Ectodermal cell (in vitro differentiated cells): ENCODE results near the gene ZNF701. TPM values are rescaled to one million over a fixed set of nuclear protein-coding genes. Genes with fewer than 3 reads are reported as not detected.
"Not testable (repeated sequence)": the region's sequence is repeated elsewhere in the genome, so short reads cannot be mapped to it uniquely, and the experiment has no call there.

Experiments
- H3K27ac ChIP-seq: 2 replicates; pipeline ENCODE4 v1.7.0; 2013; ENCODE audit warnings: mild to moderate bottlenecking, low read depth, low read length; ENCODE audit not compliant: insufficient read depth, poor library complexity, severe bottlenecking
- H3K27me3 ChIP-seq: 2 replicates; pipeline ENCODE4 v1.7.0; 2013; ENCODE audit warnings: mild to moderate bottlenecking, low read length; ENCODE audit not compliant: insufficient read depth, control insufficient read depth, poor library complexity, severe bottlenecking
- H3K36me3 ChIP-seq: one replicate; pipeline ENCODE4 v1.7.0; 2013; ENCODE audit warnings: low read length; ENCODE audit not compliant: control insufficient read depth, insufficient read depth
- H3K4me1 ChIP-seq: one replicate; pipeline ENCODE4 v1.7.0; 2013; ENCODE audit warnings: low read length; ENCODE audit not compliant: control insufficient read depth, insufficient read depth
- H3K4me3 ChIP-seq: 2 replicates; pipeline ENCODE4 v1.7.0; 2013; ENCODE audit warnings: low read depth, low read length, control low read depth; ENCODE audit not compliant: insufficient read depth
- H3K9me3 ChIP-seq: 2 replicates; pipeline ENCODE4 v1.7.0; 2013; ENCODE audit warnings: mild to moderate bottlenecking, low read length, moderate library complexity; ENCODE audit not compliant: control insufficient read depth
- WGBS, 2 experiments: methylation state at CpG; one replicate each; pipeline ENCODE4 v1.1.7; 2013; ENCODE audit warnings: missing lambda C conversion rate in 2 of 2; 5-methylcytosine and 5-hydroxymethylcytosine counted together
- polyA plus RNA-seq, 4 experiments: library from polyadenylated mRNA; stranded (reverse); fragments of 50-300 nt; gene quantifications; one replicate each; pipeline ENCODE4 v1.2.3, GENCODE V29; 2013

The ZNF701 gene
- 9.8 TPM for polyA plus RNA-seq (2013, experiment 1 of 4)
- polyA plus RNA-seq (2013, experiment 2 of 4): 12.6 TPM
- polyA plus RNA-seq (2013, experiment 3 of 4): 8.4 TPM
- 7.9 TPM for polyA plus RNA-seq (2013, experiment 4 of 4)

DNA sequence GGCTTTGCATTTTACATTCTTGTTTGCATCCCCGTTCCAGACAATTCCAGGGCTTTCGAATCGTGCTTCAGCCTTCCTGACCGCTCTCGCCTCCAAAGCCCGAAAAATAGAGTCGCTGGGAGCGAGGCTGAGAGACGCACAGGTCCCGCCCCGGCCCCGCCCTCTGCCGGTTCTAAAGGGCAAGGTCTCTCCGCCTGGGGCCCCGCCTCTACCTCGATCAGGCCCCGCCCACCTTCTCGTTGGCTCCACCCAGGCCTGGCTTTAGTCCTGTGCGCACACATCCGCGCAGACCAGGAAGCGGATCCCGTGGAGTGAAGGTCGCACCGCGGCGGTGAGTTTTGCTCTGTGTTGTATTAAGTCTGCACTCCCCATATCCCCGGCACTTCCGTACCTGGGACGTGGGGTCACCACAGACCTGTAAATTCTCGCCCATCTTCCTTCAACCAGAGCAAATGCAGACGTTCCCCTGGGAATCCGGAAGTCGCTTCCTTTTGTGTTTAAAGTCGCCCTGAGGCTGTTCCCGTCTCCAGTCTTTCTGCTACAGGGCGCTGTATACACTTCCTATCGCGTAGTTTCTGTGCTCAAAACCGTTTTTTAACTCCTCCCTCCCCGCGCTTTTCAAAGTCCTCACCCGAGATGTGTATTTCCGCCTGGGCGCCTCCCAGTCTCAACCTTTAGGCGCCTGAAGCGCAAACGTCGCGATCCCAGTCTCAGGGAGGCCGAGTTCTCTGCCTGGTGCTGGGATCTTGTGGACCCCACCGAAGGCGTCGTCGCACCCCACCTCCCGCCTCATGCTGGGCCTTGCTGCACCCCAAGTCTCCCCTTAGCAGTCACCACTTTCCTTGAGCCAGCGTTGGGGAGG lies at the start of gene ZNF701:
Gene ZNF701, plus strand, starts transcription at position 288 of the 862 bp plus-strand sequence. CDS start 3,861 bp downstream, outside the sequence.
- 0% methylated on average over 57 of the region's 57 CpGs for WGBS, 2 experiments
- Histone ChIP-seq H3K9me3 (no peaks in the 10 kb centered on the region), H3K27ac (peak within 1 kb of the TSS; percentile 76), H3K4me3 (peak within 1 kb of the TSS; percentile 62), H3K4me1 (peaks cover 6% of the 10 kb centered on the region), H3K27me3 (no peaks in the 10 kb centered on the region), H3K36me3 (peaks cover 5% of the 10 kb centered on the region)

DNA sequence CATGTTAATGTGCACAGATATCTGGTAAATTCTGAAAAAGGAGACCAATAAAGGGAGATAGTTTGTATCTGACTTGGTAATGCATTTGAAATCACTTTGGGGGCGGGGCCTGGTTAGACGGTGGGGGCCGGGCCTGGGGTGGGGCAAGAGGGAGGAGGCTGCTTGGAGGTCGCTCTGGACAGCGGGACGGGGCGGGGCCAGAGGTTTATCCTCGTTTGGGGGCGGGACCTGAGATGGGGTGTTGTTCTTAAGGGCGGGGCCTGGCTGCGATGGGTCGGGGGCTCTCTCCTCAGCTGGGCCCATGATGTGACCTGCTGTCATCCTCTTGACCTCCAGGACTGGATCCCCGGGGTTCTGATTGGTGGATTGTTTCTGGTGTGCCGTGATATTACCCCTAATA lies 47.5 kb upstream of the ZNF701 start:
- Histone ChIP-seq H3K4me1 (peaks cover 8% of the 10 kb centered on the region), H3K27me3 (no peaks in the 10 kb centered on the region), H3K27ac (no peak overlapping the region), H3K9me3 (no peaks in the 10 kb centered on the region), H3K4me3 (no peak overlapping the region), H3K36me3 (no peaks in the 10 kb centered on the region)
- 87 to 90% methylated on average over 14 of the region's 14 CpGs for WGBS, 2 experiments

DNA sequence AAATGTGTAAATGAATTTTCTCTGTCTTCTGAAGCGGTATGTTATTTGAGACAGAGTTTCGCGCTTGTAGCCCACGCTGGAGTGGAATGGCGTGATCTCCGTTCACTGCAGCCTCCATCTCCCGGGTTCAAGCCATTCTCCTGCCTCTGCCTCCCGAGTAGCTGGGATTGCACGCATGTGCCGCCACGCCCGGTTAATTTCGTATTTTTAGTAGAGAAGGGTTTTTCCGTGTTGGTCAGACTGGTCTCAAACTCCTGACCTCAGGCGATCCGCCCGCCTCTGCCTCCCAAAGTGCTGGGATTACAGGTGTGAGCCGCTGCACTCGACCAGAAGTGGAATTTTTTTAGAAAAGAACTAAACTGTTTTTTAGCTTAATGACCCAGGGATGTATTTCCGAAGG lies 46.0 kb upstream of the ZNF701 start:
- H3K4me3 ChIP-seq: no peak overlapping the region
- WGBS, 2 experiments: 88% methylated on average over 20 of the region's 20 CpGs
- no peaks in the 10 kb centered on the region for H3K4me1 ChIP-seq
- no peak overlapping the region for H3K27ac ChIP-seq
- no peaks in the 10 kb centered on the region for H3K36me3 ChIP-seq
- no peaks in the 10 kb centered on the region for H3K9me3 ChIP-seq
- no peaks in the 10 kb centered on the region for H3K27me3 ChIP-seq

DNA sequence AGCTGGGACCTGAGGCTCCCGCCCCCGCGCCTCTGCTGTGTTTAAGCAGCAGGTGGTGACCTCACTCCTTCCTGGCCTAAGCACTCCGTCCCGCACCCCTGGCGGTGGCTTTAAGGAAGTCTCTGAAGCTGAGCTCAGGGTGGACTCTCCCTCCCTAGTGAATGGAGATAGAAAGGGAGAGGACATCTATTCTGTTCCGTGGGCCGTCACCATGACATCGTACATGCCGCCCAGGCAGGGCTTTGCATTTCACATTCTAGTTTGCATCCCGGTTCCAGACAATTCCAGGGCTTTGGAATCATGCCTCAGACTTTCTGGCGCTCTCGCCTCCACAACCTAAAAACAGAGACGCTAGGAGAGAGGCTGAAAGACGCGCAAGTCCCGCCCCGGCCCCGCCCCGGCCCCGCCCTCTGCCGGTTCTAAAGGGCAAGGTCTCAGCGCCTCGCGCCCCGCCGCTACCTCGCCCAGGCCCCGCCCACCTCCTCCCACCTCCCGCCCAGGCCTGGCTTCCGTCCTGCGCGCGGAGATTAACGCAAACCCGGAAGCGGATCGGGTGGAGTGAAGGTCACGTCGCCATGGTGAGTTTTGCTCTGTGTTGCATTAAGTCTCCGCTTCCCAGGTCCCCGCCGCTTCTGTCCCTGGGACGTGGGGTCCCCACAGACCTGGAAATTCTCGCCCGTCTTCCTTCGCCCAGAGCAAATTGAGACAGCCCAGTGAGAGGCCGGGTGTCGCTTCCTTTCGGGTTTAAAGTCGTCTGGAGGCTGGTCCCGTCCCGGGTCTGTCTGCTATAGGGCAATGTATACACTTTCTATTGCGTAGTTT lies 42.7 kb upstream of the ZNF701 start, which contains the start of gene ZNF808:
Gene ZNF808, plus strand, starts transcription at position 535 of the 822 bp plus-strand sequence. CDS start 15,617 bp downstream, outside the sequence.
- Histone ChIP-seq H3K4me3 (peak within 1 kb of the TSS; percentile 74), H3K9me3 (no peaks in the 10 kb centered on the region), H3K4me1 (no peaks in the 10 kb centered on the region), H3K27me3 (no peaks in the 10 kb centered on the region), H3K27ac (peak within 1 kb of the TSS; percentile 80), H3K36me3 (no peaks in the 10 kb centered on the region)
- 0 to 1% methylated on average over 54 of the region's 54 CpGs for WGBS, 2 experiments

DNA sequence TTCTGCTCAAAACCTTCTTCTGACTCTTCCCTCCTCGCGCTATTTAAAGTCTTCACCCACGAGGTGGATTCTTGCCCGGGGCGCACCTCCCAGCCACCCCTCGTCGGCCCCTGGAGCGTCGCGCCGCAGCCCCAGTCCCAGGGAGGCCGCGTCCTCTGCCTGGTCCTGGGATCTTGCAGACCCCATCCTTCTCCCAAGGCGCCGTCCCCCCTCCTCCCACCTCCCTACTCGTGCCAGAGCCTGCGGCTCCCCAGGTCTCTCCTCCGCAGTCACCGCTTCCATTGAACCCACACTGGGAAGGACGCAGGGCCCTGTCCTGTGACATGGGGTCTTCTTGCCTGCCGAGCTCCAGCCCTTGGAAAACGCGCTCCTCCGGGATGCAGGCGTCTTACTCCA lies 42.1 kb upstream of the ZNF701 start:
- WGBS, 2 experiments: 2% methylated on average over 25 of the region's 25 CpGs
- H3K27ac ChIP-seq: no peak overlapping the region

DNA sequence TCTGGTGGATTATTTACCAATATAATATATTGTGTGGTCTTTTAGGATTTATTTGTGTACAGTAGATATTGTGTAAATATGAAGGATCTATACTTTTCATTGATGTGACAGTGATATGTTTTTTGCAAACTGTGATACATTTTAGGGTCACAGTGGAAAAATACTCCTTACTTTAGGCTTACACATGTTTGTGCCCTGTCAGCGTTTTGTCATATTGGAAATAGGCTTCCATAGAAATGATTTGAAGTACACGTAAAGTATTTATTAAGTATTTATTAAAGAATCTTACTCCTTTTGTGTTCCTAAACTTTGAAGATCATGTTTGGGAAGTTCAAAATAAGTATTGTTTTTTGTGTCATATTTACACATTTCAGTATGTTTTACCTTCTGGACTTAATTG lies 37.6 kb upstream of the ZNF701 start:
- Histone ChIP-seq H3K36me3 (no peaks in the 10 kb centered on the region), H3K4me3 (no peak overlapping the region), H3K27ac (no peak overlapping the region), H3K27me3 (peaks cover 13% of the 10 kb centered on the region), H3K9me3 (no peaks in the 10 kb centered on the region), H3K4me1 (no peaks in the 10 kb centered on the region)
- 100% methylated on average over 1 of the region's 2 CpGs; no CpG with 5 or more reads in 1 of the 2 experiments for WGBS, 2 experiments

More for the DNA sequence above, 42.1 kb upstream of the ZNF701 start:
- H3K9me3 ChIP-seq: no peaks in the 10 kb centered on the region
- no peaks in the 10 kb centered on the region for H3K36me3 ChIP-seq
- H3K4me1 ChIP-seq: no peaks in the 10 kb centered on the region
- H3K4me3 ChIP-seq: peak overlapping the region; percentile 74
- H3K27me3 ChIP-seq: no peaks in the 10 kb centered on the region

DNA sequence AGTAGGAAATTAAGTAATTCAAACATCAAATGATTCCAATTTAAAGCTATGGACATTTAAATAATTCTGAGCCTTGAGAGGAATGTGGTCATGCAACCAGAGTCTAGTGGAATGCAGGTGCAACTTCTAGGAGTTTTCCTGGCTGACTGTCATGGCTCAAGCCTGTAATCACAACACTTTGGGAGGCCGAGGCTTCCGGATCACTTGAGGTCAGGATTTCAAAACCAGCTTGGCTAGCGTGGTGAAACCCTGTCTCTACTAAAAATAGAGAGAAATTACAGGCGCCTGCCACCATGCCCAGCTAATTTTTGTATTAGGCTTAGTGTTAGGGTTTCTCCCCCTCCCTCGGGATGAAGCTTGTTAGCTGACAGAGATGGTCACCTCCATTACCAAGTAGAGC lies 36.2 kb upstream of the ZNF701 start:
- no peaks in the 10 kb centered on the region for H3K9me3 ChIP-seq
- H3K27me3 ChIP-seq: peaks cover 13% of the 10 kb centered on the region
- 89 to 96% methylated on average over 5 of the region's 5 CpGs for WGBS, 2 experiments
- H3K4me3 ChIP-seq: no peak overlapping the region
- H3K36me3 ChIP-seq: no peaks in the 10 kb centered on the region
- no peaks in the 10 kb centered on the region for H3K4me1 ChIP-seq
- no peak overlapping the region for H3K27ac ChIP-seq

DNA sequence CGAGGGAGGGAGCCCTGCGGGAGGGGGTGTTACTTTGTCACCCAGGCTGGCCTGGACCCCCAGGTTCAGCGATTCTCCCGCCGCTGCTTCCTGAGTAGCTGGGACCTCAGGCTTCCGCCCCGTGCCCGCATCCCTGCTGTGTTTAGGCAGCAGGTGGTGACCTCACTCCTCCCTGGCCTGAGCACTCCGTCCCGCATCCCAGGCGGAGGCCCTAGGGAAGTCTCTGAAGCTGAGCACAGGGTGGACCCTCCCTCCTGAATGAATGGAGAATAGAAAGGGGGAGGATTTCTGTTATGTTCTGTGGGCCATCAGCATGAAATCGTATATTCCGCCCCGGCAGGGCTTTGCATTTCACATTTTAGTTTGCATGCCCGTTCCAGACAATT lies 34.7 kb upstream of the ZNF701 start:
- WGBS, 2 experiments: 0 to 5% methylated on average over 15 of the region's 15 CpGs
- not testable (repeated sequence) for H3K36me3 ChIP-seq, H3K27ac ChIP-seq, H3K4me1 ChIP-seq, H3K9me3 ChIP-seq
- peaks cover 13% of the 10 kb centered on the region for H3K27me3 ChIP-seq
- peak overlapping the region; percentile 45 for H3K4me3 ChIP-seq

DNA sequence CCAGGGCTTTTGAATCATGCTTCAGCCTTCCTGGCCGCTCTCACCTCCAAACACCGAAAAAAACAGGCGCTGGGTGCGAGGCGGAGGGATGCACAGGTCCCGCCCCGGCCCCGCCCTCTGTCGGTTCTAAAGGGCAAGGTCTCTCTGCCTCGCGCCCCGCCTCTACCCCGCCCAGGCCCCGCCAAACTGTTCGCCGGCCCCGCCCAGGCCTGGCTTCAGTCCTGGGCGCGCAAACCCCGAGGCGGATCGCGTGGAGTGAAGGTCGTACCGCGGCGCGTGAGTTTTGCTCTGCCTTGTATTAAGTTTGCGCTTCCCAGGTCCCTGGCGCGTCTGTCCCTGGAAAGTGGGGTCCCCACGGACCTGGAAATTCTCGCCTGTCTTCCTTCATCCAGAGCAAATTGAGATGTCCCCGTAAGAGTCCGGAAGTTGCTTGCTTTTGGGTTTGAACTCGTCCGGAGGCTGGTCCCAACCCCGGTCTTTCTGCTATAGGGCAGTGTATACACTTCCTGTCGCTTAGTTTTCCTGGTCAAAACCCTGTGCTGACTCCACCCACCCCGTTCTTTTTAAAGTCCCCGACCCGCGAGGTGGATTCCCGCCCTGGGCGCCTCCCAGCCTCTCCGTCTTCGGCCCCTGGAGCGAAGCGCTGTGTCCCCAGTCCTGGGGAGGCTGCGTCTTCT lies 34.2 kb upstream of the ZNF701 start:
- no peaks in the 10 kb centered on the region for H3K36me3 ChIP-seq
- H3K27me3 ChIP-seq: peaks cover 13% of the 10 kb centered on the region
- peak overlapping the region; percentile 45 for H3K4me3 ChIP-seq
- 1 to 2% methylated on average over 50 of the region's 50 CpGs for WGBS, 2 experiments
- no peaks in the 10 kb centered on the region for H3K4me1 ChIP-seq
- no peaks in the 10 kb centered on the region for H3K9me3 ChIP-seq
- H3K27ac ChIP-seq: no peak overlapping the region
